ENCODE measurements around the gene NAV2.

NAV2 gene

GRCh38 chr11:19696904-19697303, 15.7 kb upstream of the NAV2 start:
- DNase-seq (ENCODE audit: low read depth) = no peak
- TF ChIP-seq, protein P1, sequence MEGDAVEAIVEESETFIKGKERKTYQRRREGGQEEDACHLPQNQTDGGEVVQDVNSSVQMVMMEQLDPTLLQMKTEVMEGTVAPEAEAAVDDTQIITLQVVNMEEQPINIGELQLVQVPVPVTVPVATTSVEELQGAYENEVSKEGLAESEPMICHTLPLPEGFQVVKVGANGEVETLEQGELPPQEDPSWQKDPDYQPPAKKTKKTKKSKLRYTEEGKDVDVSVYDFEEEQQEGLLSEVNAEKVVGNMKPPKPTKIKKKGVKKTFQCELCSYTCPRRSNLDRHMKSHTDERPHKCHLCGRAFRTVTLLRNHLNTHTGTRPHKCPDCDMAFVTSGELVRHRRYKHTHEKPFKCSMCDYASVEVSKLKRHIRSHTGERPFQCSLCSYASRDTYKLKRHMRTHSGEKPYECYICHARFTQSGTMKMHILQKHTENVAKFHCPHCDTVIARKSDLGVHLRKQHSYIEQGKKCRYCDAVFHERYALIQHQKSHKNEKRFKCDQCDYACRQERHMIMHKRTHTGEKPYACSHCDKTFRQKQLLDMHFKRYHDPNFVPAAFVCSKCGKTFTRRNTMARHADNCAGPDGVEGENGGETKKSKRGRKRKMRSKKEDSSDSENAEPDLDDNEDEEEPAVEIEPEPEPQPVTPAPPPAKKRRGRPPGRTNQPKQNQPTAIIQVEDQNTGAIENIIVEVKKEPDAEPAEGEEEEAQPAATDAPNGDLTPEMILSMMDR (conservative IDR thresholded peaks at IDR 0.05; ENCODE audit: low read depth, low read length) = no peak
- H3K4me3 ChIP-seq (ENCODE audit: low read length) = no peak overlapping the region

DNA sequence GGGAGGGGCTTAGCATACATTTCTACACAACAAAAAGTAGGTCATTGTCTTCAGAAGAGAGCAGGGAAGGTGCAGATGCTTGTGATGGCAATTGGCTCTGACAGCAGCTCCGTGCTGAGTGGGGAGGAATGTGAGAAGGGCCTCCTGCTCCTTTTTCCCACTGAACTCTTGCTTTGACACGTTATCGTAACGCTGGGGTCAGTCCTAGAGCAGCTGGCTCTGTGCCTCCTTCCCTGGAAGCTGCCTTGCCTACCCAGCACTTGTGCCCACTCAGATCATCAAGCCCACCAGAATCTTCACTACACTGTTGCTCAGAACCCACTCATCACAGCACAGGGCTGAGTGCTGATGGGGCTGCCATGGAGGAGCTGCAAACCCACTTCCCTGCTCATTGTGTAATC, 14.9 kb upstream of the NAV2 start:
- H3K4me3 ChIP-seq (ENCODE audit: low read length) = no peak overlapping the region
- TF ChIP-seq, protein P1 (conservative IDR thresholded peaks at IDR 0.05; ENCODE audit: low read depth, low read length) = no peak

GRCh38 chr11:19698493-19699292, 13.9 kb upstream of the NAV2 start:
- DNase-seq (ENCODE audit: low read depth) = no peak
- TF ChIP-seq, protein P1 (conservative IDR thresholded peaks at IDR 0.05; ENCODE audit: low read depth, low read length) = no peak
- H3K4me3 ChIP-seq (ENCODE audit: low read length) = no peak overlapping the region

More for the DNA sequence above, 14.9 kb upstream of the NAV2 start:
- no peak for DNase-seq (ENCODE audit: low read depth)

- H3K4me3 ChIP-seq (ENCODE audit: low read length) = no peak overlapping the region
- no peak for DNase-seq (ENCODE audit: low read depth)
- TF ChIP-seq, protein P1 (conservative IDR thresholded peaks at IDR 0.05; ENCODE audit: low read depth, low read length) = no peak
Measured at GRCh38 chr11:19701421-19701820, 11.2 kb upstream of the NAV2 start.

DNA sequence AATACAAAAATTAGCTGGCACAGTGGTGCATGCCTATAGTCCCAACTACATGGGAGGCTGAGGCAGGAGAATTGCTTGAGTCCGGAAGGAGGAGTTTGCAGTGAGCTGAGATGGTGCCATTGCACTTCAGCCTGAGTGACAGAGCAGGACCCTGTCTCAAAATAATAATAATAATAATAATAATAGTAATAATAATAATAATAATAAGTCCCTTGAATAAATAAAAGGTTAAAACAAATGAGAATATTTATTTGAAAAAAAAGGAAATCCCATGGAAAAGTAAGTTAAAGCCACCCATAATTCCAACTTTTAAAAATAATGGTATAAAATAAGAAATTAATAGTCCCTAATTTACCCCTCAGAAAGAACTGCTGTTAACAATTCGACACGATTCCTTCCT, 10.0 kb upstream of the NAV2 start:
- no peak for DNase-seq (ENCODE audit: low read depth)
- TF ChIP-seq, protein P1 (conservative IDR thresholded peaks at IDR 0.05; ENCODE audit: low read depth, low read length) = no peak

DNA sequence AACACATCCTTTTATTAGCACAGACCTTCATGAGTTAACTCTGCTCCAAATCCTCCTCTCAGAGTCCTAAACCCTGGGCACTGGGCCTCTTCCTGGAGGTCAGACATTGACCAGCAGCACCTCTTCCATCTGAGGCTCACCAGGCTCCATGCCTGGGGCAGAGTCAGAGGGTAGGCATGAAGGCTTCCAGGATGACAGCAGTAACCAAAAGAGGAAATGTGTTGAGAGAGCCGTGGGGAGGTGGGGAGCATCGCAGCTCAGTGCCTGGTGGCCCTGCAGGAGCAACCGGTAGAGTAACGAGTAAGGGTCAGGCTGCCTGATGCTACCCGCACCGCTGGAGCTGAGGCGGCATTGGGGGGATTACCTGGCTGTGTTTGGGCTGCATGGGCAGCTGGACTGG, 9.4 kb upstream of the NAV2 start:
- no peak for DNase-seq (ENCODE audit: low read depth)
- H3K4me3 ChIP-seq (ENCODE audit: low read length) = no peak overlapping the region
- TF ChIP-seq, protein P1 (conservative IDR thresholded peaks at IDR 0.05; ENCODE audit: low read depth, low read length) = no peak

More for the DNA sequence above, 10.0 kb upstream of the NAV2 start:
- no peak overlapping the region for H3K4me3 ChIP-seq (ENCODE audit: low read length)

DNA sequence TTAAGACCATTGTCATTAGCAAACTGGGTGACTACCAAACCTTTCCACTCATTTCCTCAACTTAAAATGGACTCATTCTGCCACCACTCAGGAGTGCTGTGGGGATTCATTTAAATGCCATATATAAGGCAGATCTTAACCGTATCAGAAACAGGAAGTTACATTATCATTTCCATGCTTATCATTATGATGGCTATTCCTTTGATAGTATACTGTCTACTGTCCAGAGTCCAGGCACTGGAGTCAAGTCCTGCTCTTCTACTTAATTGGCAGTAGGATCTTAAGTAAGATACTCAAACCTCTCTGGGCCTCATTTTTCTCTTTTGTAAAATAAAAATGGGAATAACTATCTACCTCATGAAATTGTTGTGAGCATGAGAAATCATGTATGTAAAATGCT, 8.4 kb upstream of the NAV2 start:
- no peak overlapping the region for H3K4me3 ChIP-seq (ENCODE audit: low read length)
- DNase-seq (ENCODE audit: low read depth) = no peak
- TF ChIP-seq, protein P1 (conservative IDR thresholded peaks at IDR 0.05; ENCODE audit: low read depth, low read length) = no peak
